DMS 273 treated with DMSO at 0.1 percent for 48 hours (cell line): ENCODE results near the gene ANKRD55.
"Not testable (repeated sequence)": the region's sequence is repeated elsewhere in the genome, so short reads cannot be mapped to it uniquely, and the experiment has no call there.

Experiments
- DNase-seq: peaks from one replicate; lab custom pipeline; 2025; lab: John Stamatoyannopoulos, UW

ANKRD55 gene

GRCh38 chr5:56102889-56103288 is 130.2 kb downstream of the ANKRD55 start:
- DNase-seq: no peak

- not testable (repeated sequence) for DNase-seq
These were observed 130.9 kb downstream of the ANKRD55 start for GRCh38 chr5:56102207-56102606.

GRCh38 chr5:56101180-56101579 is 131.9 kb downstream of the ANKRD55 start:
- no peak for DNase-seq

GRCh38 chr5:56100439-56101176 is 132.5 kb downstream of the ANKRD55 start:
- no peak for DNase-seq

GRCh38 chr5:56099346-56099745 is 133.8 kb downstream of the ANKRD55 start:
- DNase-seq: no peak

- no peak for DNase-seq
These were observed 136.1 kb downstream of the ANKRD55 start for GRCh38 chr5:56097055-56097454.

- DNase-seq: no peak
These were observed 137.5 kb downstream of the ANKRD55 start for GRCh38 chr5:56095579-56096102.

- no peak for DNase-seq
These were observed 138.4 kb downstream of the ANKRD55 start for GRCh38 chr5:56094579-56095361.

- no peak for DNase-seq
These were observed 139.2 kb downstream of the ANKRD55 start for GRCh38 chr5:56093970-56094369.

- no peak for DNase-seq
These were observed 141.0 kb downstream of the ANKRD55 start for GRCh38 chr5:56092115-56092514.

- no peak for DNase-seq
These were observed 141.5 kb downstream of the ANKRD55 start for GRCh38 chr5:56091664-56092063.

GRCh38 chr5:56090793-56091460 is 142.2 kb downstream of the ANKRD55 start:
- no peak for DNase-seq

- DNase-seq: no peak
These were observed 143.9 kb downstream of the ANKRD55 start for GRCh38 chr5:56088967-56089829.

- no peak for DNase-seq
These were observed 144.6 kb downstream of the ANKRD55 start for GRCh38 chr5:56088431-56088949.

- DNase-seq: no peak
These were observed 147.9 kb downstream of the ANKRD55 start for GRCh38 chr5:56085193-56085592.

GRCh38 chr5:56083286-56083854 is 149.8 kb downstream of the ANKRD55 start:
- no peak for DNase-seq

GRCh38 chr5:56081053-56081642 is 152.0 kb downstream of the ANKRD55 start:
- DNase-seq: not testable (repeated sequence)

- no peak for DNase-seq
These were observed 152.6 kb downstream of the ANKRD55 start for GRCh38 chr5:56080375-56081052.

- DNase-seq: not testable (repeated sequence)
These were observed 154.0 kb downstream of the ANKRD55 start for GRCh38 chr5:56079157-56079500.
